HEK293 (cell line): Measurements from ENCODE around the gene SNAPIN.

Experiments
- BCL11A ChIP-seq: fragments of 450-650 bp; formaldehyde crosslinking; IDR thresholded peaks from 2 replicates; pipeline ENCODE4 v1.5.1; 2016; ENCODE audit warnings: low read depth, missing biosample characterization, missing genetic modification characterization
- BCL11B ChIP-seq: fragments of 450-650 bp; formaldehyde crosslinking; IDR thresholded peaks from 2 replicates; pipeline ENCODE4 v1.5.1; 2016; ENCODE audit warnings: low read depth, missing biosample characterization, missing genetic modification characterization
- EGR2 ChIP-seq: fragments of 450-650 bp; formaldehyde crosslinking; IDR thresholded peaks from 2 replicates; pipeline ENCODE4 v1.5.1; 2016; ENCODE audit warnings: low read depth, missing biosample characterization, missing genetic modification characterization
- GLIS2 ChIP-seq: fragments of 450-650 bp; formaldehyde crosslinking; IDR thresholded peaks from 2 replicates; pipeline ENCODE4 v1.5.1; 2016; ENCODE audit warnings: missing biosample characterization, missing genetic modification characterization
- KLF10 ChIP-seq: fragments of 450-650 bp; IDR thresholded peaks from 2 replicates; pipeline ENCODE4 v1.5.1; 2018; ENCODE audit warnings: missing biosample characterization, mild to moderate bottlenecking, missing genetic modification characterization
- OVOL3 ChIP-seq: fragments of 450-650 bp; formaldehyde crosslinking; IDR thresholded peaks from 2 replicates; pipeline ENCODE4 v1.5.1; 2016; ENCODE audit warnings: missing biosample characterization, missing genetic modification characterization
- REPIN1 ChIP-seq: fragments of 450-650 bp; formaldehyde crosslinking; IDR thresholded peaks from 2 replicates; pipeline ENCODE4 v1.5.1; 2017; ENCODE audit warnings: missing biosample characterization, missing genetic modification characterization, low read depth
- SCRT2 ChIP-seq: fragments of 450-650 bp; formaldehyde crosslinking; IDR thresholded peaks from 2 replicates; pipeline ENCODE4 v1.5.1; 2016; ENCODE audit warnings: missing biosample characterization, missing genetic modification characterization
- SETDB1 ChIP-seq: IDR thresholded peaks from one replicate; pipeline ENCODE4 v1.6.1; 2017; ENCODE audit warnings: mild to moderate bottlenecking, low read length, moderate library complexity, mixed read lengths; ENCODE audit not compliant: insufficient read length
- TRIM28 ChIP-seq: IDR thresholded peaks from 2 replicates; pipeline ENCODE4 v1.6.1; 2011; ENCODE audit warnings: low read length, control low read depth, borderline replicate concordance
- ZEB2 ChIP-seq: fragments of 450-650 bp; formaldehyde crosslinking; IDR thresholded peaks from 2 replicates; pipeline ENCODE4 v1.5.1; 2016; ENCODE audit warnings: missing biosample characterization, missing genetic modification characterization
- ZIC2 ChIP-seq: fragments of 450-650 bp; formaldehyde crosslinking; IDR thresholded peaks from 2 replicates; pipeline ENCODE4 v1.5.1; 2016; ENCODE audit warnings: missing biosample characterization, missing genetic modification characterization
- ZNF10 ChIP-seq: fragments of 450-650 bp; formaldehyde crosslinking; IDR thresholded peaks from 2 replicates; pipeline ENCODE4 v1.5.1; 2017; ENCODE audit warnings: missing biosample characterization, missing genetic modification characterization
- ZNF16 ChIP-seq: fragments of 450-650 bp; formaldehyde crosslinking; IDR thresholded peaks from 2 replicates; pipeline ENCODE4 v1.5.1; 2016; ENCODE audit warnings: low read depth, missing biosample characterization, missing genetic modification characterization
- ZNF248 ChIP-seq: fragments of 450-650 bp; formaldehyde crosslinking; IDR thresholded peaks from 2 replicates; pipeline ENCODE4 v1.5.1; 2017; ENCODE audit warnings: missing biosample characterization, missing genetic modification characterization
- ZNF266 ChIP-seq: fragments of 450-650 bp; formaldehyde crosslinking; IDR thresholded peaks from 2 replicates; pipeline ENCODE4 v1.5.1; 2016; ENCODE audit warnings: missing biosample characterization, missing genetic modification characterization, low read depth
- ZNF350 ChIP-seq: fragments of 450-650 bp; formaldehyde crosslinking; IDR thresholded peaks from 2 replicates; pipeline ENCODE4 v1.5.0; 2017; ENCODE audit warnings: missing biosample characterization, mild to moderate bottlenecking, missing genetic modification characterization
- ZNF404 ChIP-seq: fragments of 450-650 bp; formaldehyde crosslinking; IDR thresholded peaks from 2 replicates; pipeline ENCODE4 v1.5.1; 2017; ENCODE audit warnings: missing biosample characterization, missing genetic modification characterization
- ZNF423 ChIP-seq: fragments of 450-650 bp; formaldehyde crosslinking; IDR thresholded peaks from 2 replicates; pipeline ENCODE4 v1.5.1; 2016; ENCODE audit warnings: missing biosample characterization, missing genetic modification characterization
- ZNF473 ChIP-seq: fragments of 450-650 bp; formaldehyde crosslinking; IDR thresholded peaks from 2 replicates; pipeline ENCODE4 v1.5.1; 2017; ENCODE audit warnings: missing biosample characterization, missing genetic modification characterization
- ZNF48 ChIP-seq: fragments of 450-650 bp; formaldehyde crosslinking; IDR thresholded peaks from 2 replicates; pipeline ENCODE4 v1.5.1; 2016; ENCODE audit warnings: missing biosample characterization, missing genetic modification characterization
- ZNF544 ChIP-seq: fragments of 450-650 bp; formaldehyde crosslinking; IDR thresholded peaks from 2 replicates; pipeline ENCODE4 v1.5.0; 2017; ENCODE audit warnings: missing biosample characterization, missing genetic modification characterization
- ZNF549 ChIP-seq: fragments of 450-650 bp; IDR thresholded peaks from 2 replicates; pipeline ENCODE4 v1.5.1; 2018; ENCODE audit warnings: missing biosample characterization, missing genetic modification characterization, mild to moderate bottlenecking, inconsistent platforms, moderate library complexity
- ZNF624 ChIP-seq: fragments of 450-650 bp; formaldehyde crosslinking; IDR thresholded peaks from 2 replicates; pipeline ENCODE4 v1.5.1; 2017; ENCODE audit warnings: missing biosample characterization, missing genetic modification characterization
- ZNF626 ChIP-seq: fragments of 450-650 bp; sonication (Bioruptor Pico); formaldehyde crosslinking; IDR thresholded peaks from 2 replicates; pipeline ENCODE4 v1.5.1; 2018; ENCODE audit warnings: missing biosample characterization, missing genetic modification characterization, inconsistent platforms
- ZNF777 ChIP-seq: fragments of 450-650 bp; formaldehyde crosslinking; IDR thresholded peaks from 2 replicates; pipeline ENCODE4 v1.5.1; 2017; ENCODE audit warnings: missing biosample characterization, missing genetic modification characterization, borderline replicate concordance
- TF ChIP-seq, protein P1 (sequence below): fragments of 450-650 bp; formaldehyde crosslinking; IDR thresholded peaks from 2 replicates; pipeline ENCODE4 v1.5.1; 2016; ENCODE audit warnings: missing biosample characterization, missing genetic modification characterization
- TF ChIP-seq, protein P2 (sequence below): fragments of 450-650 bp; formaldehyde crosslinking; IDR thresholded peaks from 2 replicates; pipeline ENCODE4 v1.5.1; 2016; ENCODE audit warnings: missing biosample characterization, missing genetic modification characterization
- TF ChIP-seq, protein P3 (sequence below): fragments of 450-650 bp; formaldehyde crosslinking; IDR thresholded peaks from 2 replicates; pipeline ENCODE4 v1.5.1; 2016; ENCODE audit warnings: missing biosample characterization, missing genetic modification characterization
- TF ChIP-seq, protein P4 (sequence below): fragments of 450-650 bp; formaldehyde crosslinking; IDR thresholded peaks from 2 replicates; pipeline ENCODE4 v1.5.1; 2016; ENCODE audit warnings: missing biosample characterization, missing genetic modification characterization, borderline replicate concordance
- TF ChIP-seq, protein P5 (sequence below): fragments of 450-650 bp; formaldehyde crosslinking; IDR thresholded peaks from 2 replicates; pipeline ENCODE4 v1.5.1; 2016; ENCODE audit warnings: missing biosample characterization, missing genetic modification characterization
- TF ChIP-seq, protein P6 (sequence below): fragments of 450-650 bp; formaldehyde crosslinking; IDR thresholded peaks from 2 replicates; pipeline ENCODE4 v1.5.1; 2016; ENCODE audit warnings: missing biosample characterization, missing genetic modification characterization

SNAPIN gene

DNA sequence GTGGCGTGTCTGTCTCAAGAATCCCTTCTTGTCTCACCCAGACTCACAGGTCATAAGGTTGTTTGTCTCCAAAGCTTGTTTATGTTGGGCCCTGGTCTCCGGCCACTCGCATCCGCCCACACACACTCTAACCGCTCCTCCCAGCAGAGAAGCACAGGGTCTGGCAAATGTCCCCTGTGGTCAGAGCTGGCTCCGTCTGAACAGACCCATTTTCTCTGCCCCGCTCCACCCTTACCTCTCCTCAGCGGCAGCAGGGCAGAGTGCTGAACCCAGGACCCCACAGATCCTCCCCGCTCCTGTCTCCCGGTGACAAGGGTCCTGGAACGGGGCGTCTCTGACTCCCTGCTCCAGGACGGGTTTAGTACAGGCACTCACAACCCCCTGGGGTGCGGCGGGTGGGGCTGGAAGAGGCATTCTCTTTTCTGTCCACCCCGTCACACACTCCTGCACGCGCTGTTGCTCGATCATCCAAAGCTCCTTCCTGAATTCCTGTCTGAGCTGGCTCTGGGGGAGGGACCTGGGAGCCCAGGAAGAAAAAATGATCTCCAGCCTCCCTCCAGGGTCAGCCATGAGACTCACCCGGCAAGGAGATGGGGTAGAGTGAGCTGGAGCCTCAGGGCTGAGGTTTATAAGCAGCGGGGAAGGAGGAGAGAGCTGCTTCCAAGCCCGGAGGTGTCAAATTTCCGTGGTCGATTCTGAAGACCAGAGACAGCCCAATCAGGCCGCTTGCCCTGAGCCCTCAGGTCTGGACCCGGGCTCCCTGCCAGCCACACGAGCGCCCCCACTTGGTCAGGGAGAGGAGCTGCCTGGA, 31.4 kb upstream of the SNAPIN start, which contains the start of gene S100A13 (continued):
- peak; percentile 64 for TF ChIP-seq ZIC2 (tag by site-specific recombination)
- TF ChIP-seq REPIN1 (tag by site-specific recombination) = no peak
- TF ChIP-seq OVOL3 (tag by site-specific recombination) = no peak
- no peak for TF ChIP-seq ZNF549 (tag by site-specific recombination)
- peak; percentile 80 for TF ChIP-seq GLIS2
- TF ChIP-seq ZNF626 (tag by site-specific recombination) = no peak
- TF ChIP-seq, protein P1, sequence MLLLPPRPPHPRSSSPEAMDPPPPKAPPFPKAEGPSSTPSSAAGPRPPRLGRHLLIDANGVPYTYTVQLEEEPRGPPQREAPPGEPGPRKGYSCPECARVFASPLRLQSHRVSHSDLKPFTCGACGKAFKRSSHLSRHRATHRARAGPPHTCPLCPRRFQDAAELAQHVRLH (tag by site-specific recombination) = no peak
- TF ChIP-seq BCL11B (tag by site-specific recombination) = peak; percentile 72; the same call in 1 of the 2 replicates
- TF ChIP-seq, protein P2, sequence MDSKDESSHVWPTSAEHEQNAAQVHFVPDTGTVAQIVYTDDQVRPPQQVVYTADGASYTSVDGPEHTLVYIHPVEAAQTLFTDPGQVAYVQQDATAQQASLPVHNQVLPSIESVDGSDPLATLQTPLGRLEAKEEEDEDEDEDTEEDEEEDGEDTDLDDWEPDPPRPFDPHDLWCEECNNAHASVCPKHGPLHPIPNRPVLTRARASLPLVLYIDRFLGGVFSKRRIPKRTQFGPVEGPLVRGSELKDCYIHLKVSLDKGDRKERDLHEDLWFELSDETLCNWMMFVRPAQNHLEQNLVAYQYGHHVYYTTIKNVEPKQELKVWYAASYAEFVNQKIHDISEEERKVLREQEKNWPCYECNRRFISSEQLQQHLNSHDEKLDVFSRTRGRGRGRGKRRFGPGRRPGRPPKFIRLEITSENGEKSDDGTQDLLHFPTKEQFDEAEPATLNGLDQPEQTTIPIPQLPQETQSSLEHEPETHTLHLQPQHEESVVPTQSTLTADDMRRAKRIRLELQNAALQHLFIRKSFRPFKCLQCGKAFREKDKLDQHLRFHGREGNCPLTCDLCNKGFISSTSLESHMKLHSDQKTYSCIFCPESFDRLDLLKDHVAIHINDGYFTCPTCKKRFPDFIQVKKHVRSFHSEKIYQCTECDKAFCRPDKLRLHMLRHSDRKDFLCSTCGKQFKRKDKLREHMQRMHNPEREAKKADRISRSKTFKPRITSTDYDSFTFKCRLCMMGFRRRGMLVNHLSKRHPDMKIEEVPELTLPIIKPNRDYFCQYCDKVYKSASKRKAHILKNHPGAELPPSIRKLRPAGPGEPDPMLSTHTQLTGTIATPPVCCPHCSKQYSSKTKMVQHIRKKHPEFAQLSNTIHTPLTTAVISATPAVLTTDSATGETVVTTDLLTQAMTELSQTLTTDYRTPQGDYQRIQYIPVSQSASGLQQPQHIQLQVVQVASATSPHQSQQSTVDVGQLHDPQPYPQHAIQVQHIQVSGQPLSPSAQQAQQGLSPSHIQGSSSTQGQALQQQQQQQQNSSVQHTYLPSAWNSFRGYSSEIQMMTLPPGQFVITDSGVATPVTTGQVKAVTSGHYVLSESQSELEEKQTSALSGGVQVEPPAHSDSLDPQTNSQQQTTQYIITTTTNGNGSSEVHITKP (tag by site-specific recombination) = peak; percentile 5; the same call in 1 of the 2 replicates
- no peak for TF ChIP-seq KLF10
- TF ChIP-seq ZNF404 (tag by site-specific recombination) = no peak
- peak; percentile 71 for TF ChIP-seq ZNF423 (tag by site-specific recombination)
- TF ChIP-seq, protein P3, sequence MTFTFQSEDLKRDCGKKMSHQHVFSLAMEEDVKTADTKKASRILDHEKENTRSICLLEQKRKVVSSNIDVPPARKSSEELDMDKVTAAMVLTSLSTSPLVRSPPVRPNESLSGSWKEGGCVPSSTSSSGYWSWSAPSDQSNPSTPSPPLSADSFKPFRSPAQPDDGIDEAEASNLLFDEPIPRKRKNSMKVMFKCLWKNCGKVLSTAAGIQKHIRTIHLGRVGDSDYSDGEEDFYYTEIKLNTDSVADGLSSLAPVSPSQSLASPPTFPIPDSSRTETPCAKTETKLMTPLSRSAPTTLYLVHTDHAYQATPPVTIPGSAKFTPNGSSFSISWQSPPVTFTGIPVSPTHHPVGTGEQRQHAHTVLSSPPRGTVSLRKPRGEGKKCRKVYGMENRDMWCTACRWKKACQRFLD = no peak
- TF ChIP-seq EGR2 (tag by site-specific recombination) = no peak
- TF ChIP-seq ZEB2 = peak; percentile 71; the same call in 1 of the 2 replicates
- TF ChIP-seq SCRT2 (tag by site-specific recombination) = peak; percentile 32; the same call in 1 of the 2 replicates
- no peak for TF ChIP-seq ZNF48
- peak; percentile 85; the same call in 1 of the 2 replicates for TF ChIP-seq TRIM28
- TF ChIP-seq SETDB1 = no peak
- no peak; the same call in 1 of the 2 replicates for TF ChIP-seq ZNF10 (tag by site-specific recombination)
- TF ChIP-seq ZNF350 (tag by site-specific recombination) = no peak
- TF ChIP-seq, protein P4, sequence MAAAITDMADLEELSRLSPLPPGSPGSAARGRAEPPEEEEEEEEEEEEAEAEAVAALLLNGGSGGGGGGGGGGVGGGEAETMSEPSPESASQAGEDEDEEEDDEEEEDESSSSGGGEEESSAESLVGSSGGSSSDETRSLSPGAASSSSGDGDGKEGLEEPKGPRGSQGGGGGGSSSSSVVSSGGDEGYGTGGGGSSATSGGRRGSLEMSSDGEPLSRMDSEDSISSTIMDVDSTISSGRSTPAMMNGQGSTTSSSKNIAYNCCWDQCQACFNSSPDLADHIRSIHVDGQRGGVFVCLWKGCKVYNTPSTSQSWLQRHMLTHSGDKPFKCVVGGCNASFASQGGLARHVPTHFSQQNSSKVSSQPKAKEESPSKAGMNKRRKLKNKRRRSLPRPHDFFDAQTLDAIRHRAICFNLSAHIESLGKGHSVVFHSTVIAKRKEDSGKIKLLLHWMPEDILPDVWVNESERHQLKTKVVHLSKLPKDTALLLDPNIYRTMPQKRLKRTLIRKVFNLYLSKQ (tag by site-specific recombination) = no peak
- TF ChIP-seq ZNF473 (tag by site-specific recombination) = no peak
- TF ChIP-seq ZNF777 = no peak
- peak; percentile 62; the same call in 1 of the 2 replicates for TF ChIP-seq BCL11A
- TF ChIP-seq ZNF248 = no peak
- TF ChIP-seq, protein P5, sequence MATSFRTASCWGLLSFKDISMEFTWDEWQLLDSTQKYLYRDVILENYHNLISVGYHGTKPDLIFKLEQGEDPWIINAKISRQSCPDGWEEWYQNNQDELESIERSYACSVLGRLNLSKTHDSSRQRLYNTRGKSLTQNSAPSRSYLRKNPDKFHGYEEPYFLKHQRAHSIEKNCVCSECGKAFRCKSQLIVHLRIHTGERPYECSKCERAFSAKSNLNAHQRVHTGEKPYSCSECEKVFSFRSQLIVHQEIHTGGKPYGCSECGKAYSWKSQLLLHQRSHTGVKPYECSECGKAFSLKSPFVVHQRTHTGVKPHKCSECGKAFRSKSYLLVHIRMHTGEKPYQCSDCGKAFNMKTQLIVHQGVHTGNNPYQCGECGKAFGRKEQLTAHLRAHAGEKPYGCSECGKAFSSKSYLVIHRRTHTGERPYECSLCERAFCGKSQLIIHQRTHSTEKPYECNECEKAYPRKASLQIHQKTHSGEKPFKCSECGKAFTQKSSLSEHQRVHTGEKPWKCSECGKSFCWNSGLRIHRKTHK (tag by site-specific recombination) = no peak
- no peak for TF ChIP-seq ZNF544 (tag by site-specific recombination)
- TF ChIP-seq, protein P6, sequence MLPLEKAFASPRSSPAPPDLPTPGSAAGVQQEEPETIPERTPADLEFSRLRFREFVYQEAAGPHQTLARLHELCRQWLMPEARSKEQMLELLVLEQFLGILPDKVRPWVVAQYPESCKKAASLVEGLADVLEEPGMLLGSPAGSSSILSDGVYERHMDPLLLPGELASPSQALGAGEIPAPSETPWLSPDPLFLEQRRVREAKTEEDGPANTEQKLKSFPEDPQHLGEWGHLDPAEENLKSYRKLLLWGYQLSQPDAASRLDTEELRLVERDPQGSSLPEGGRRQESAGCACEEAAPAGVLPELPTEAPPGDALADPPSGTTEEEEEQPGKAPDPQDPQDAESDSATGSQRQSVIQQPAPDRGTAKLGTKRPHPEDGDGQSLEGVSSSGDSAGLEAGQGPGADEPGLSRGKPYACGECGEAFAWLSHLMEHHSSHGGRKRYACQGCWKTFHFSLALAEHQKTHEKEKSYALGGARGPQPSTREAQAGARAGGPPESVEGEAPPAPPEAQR (tag by site-specific recombination) = no peak
- TF ChIP-seq ZNF624 (tag by site-specific recombination) = no peak
- no peak for TF ChIP-seq ZNF266 (tag by site-specific recombination)
- TF ChIP-seq ZNF16 (tag by site-specific recombination) = no peak
